Measurements from ENCODE around the gene HSPD1.

- TF ChIP-seq SNAI2 (CRISPR knock-in tag; IDR thresholded peaks at IDR 0.05) (no peak), BACH2 (CRISPR knock-in tag; IDR thresholded peaks at IDR 0.05; ENCODE audit: borderline replicate concordance) (no peak), CSRNP3 (CRISPR knock-in tag; IDR thresholded peaks at IDR 0.05) (no peak), PATZ1 (CRISPR knock-in tag; IDR thresholded peaks at IDR 0.05; ENCODE audit: borderline replicate concordance) (no peak), TSHZ2 (CRISPR knock-in tag; IDR thresholded peaks at IDR 0.05) (no peak), GLIS3 (CRISPR knock-in tag; IDR thresholded peaks at IDR 0.05) (no peak), ZFP3 (CRISPR knock-in tag; IDR thresholded peaks at IDR 0.05) (no peak), PPARA (CRISPR knock-in tag; IDR thresholded peaks at IDR 0.05; ENCODE audit: borderline replicate concordance) (no peak), RARB (CRISPR knock-in tag; IDR thresholded peaks at IDR 0.05) (no peak), CREB5 (CRISPR knock-in tag; IDR thresholded peaks at IDR 0.05; ENCODE audit: low read depth) (no peak)
Observed at GRCh38 chr2:197516393-197516761, 16.7 kb upstream of the HSPD1 start.

Measured in SK-N-SH treated with all-trans-retinoic acid at 6 μM for 48 hours (cell line).